ENCODE results near the gene VAV3.

The VAV3 gene

GRCh38 chr1:107981277-107981676, 16.3 kb upstream of the VAV3 start:
- no peak overlapping the region for H3K4me3 ChIP-seq
- no peak for DNase-seq (ENCODE audit: low spot score)
- no peak for TF ChIP-seq CTCF (IDR thresholded peaks at IDR 0.05)

GRCh38 chr1:107979926-107980325, 14.9 kb upstream of the VAV3 start:
- no peak overlapping the region for H3K4me3 ChIP-seq
- H3K27ac ChIP-seq = no peak overlapping the region
- no peak for TF ChIP-seq CTCF (IDR thresholded peaks at IDR 0.05)
- no peak for DNase-seq (ENCODE audit: low spot score)

More at GRCh38 chr1:107981277-107981676, 16.3 kb upstream of the VAV3 start:
- no peak overlapping the region for H3K27ac ChIP-seq

- H3K27ac ChIP-seq = no peak overlapping the region
- no peak for TF ChIP-seq CTCF (IDR thresholded peaks at IDR 0.05)
- no peak for DNase-seq (ENCODE audit: low spot score)
- H3K4me3 ChIP-seq = no peak overlapping the region
These were observed 14.1 kb upstream of the VAV3 start for GRCh38 chr1:107979088-107979487.

- no peak overlapping the region for H3K4me3 ChIP-seq
- H3K27ac ChIP-seq = no peak overlapping the region
- no peak for DNase-seq (ENCODE audit: low spot score)
- no peak for TF ChIP-seq CTCF (IDR thresholded peaks at IDR 0.05)
These were observed 11.9 kb upstream of the VAV3 start for GRCh38 chr1:107976836-107977235.

- TF ChIP-seq CTCF (IDR thresholded peaks at IDR 0.05) = no peak
- DNase-seq (ENCODE audit: low spot score) = no peak
- Histone ChIP-seq H3K27ac (no peak overlapping the region), H3K4me3 (no peak overlapping the region)
These were observed 11.5 kb upstream of the VAV3 start for GRCh38 chr1:107976431-107976830.

- TF ChIP-seq CTCF (IDR thresholded peaks at IDR 0.05) = no peak
- Histone ChIP-seq H3K4me3 (no peak overlapping the region), H3K27ac (no peak overlapping the region)
- DNase-seq (ENCODE audit: low spot score) = no peak
These were observed 10.9 kb upstream of the VAV3 start for GRCh38 chr1:107975851-107976250.

GRCh38 chr1:107974090-107974489, 9.1 kb upstream of the VAV3 start:
- H3K4me3 ChIP-seq = no peak overlapping the region
- no peak for TF ChIP-seq CTCF (IDR thresholded peaks at IDR 0.05)
- no peak overlapping the region for H3K27ac ChIP-seq
- DNase-seq (ENCODE audit: low spot score) = no peak
